HG03571 (cell line): ENCODE data around the gene CHCHD2.
"Not testable (repeated sequence)": the region's sequence is repeated elsewhere in the genome, so short reads cannot be mapped to it uniquely, and the experiment has no call there.

Experiments used
- ATAC-seq: cut with Tn5 transposase; IDR thresholded peaks from one replicate; pipeline ENCODE4 v1.9.1; 2021; ENCODE audit not compliant: unreplicated experiment

The CHCHD2 gene

GRCh38 chr7:56106108-56107073 is at the start of gene CHCHD2:
Gene CHCHD2 (minus strand): TSS chr7:56106476. CDS start chr7:56106413, 63 bp downstream.
- ATAC-seq, result peak; percentile 99

- ATAC-seq, result not testable (repeated sequence)
Observed at GRCh38 chr7:56131062-56131461, 24.8 kb upstream of the CHCHD2 start.

- ATAC-seq, result no peak
Observed at GRCh38 chr7:56127241-56127975, 21.1 kb upstream of the CHCHD2 start.

- no peak for ATAC-seq
Observed at GRCh38 chr7:56125831-56126230, 19.6 kb upstream of the CHCHD2 start.

GRCh38 chr7:56124981-56125380 is 18.7 kb upstream of the CHCHD2 start:
- ATAC-seq, result no peak

- no peak for ATAC-seq
Observed at GRCh38 chr7:56121440-56121839, 15.2 kb upstream of the CHCHD2 start.

GRCh38 chr7:56115852-56116538 is 9.7 kb upstream of the CHCHD2 start, which contains the start of gene NUPR2:
Gene NUPR2 (minus strand): TSS chr7:56116417. CDS start chr7:56116314, 103 bp downstream.
- ATAC-seq, result no peak

GRCh38 chr7:56112244-56112643 is 6.0 kb upstream of the CHCHD2 start:
- ATAC-seq, result not testable (repeated sequence)

- no peak for ATAC-seq
Observed at GRCh38 chr7:56110611-56111010, 4.3 kb upstream of the CHCHD2 start.

- no peak for ATAC-seq
Observed at GRCh38 chr7:56107954-56108258, 1.6 kb upstream of the CHCHD2 start.

- ATAC-seq, result no peak
Observed at GRCh38 chr7:56105508-56105907, 768 bp downstream of the CHCHD2 start.

- ATAC-seq, result not testable (repeated sequence)
Observed at GRCh38 chr7:56104138-56104537, 2.1 kb downstream of the CHCHD2 start.

GRCh38 chr7:56099653-56100052 is 6.6 kb downstream of the CHCHD2 start:
- ATAC-seq, result no peak

GRCh38 chr7:56098187-56099008 is 7.9 kb downstream of the CHCHD2 start:
- not testable (repeated sequence) for ATAC-seq

- ATAC-seq, result no peak
Observed at GRCh38 chr7:56097700-56098099, 8.6 kb downstream of the CHCHD2 start.

- no peak for ATAC-seq
Observed at GRCh38 chr7:56092789-56093531, 13.3 kb downstream of the CHCHD2 start, which contains the start of gene PHKG1. Gene PHKG1 (minus strand): TSS chr7:56092952. CDS start chr7:56088941, 4,011 bp downstream.

GRCh38 chr7:56092388-56092787 is 13.9 kb downstream of the CHCHD2 start:
- ATAC-seq, result not testable (repeated sequence)

GRCh38 chr7:56091591-56091990 is 14.7 kb downstream of the CHCHD2 start:
- no peak for ATAC-seq

GRCh38 chr7:56087445-56087844 is 18.8 kb downstream of the CHCHD2 start:
- ATAC-seq, result no peak

GRCh38 chr7:56086761-56087160 is 19.5 kb downstream of the CHCHD2 start:
- no peak for ATAC-seq
